Fibroblast of lung (primary cell): Measurements from ENCODE around the gene HECTD4.

Experiments used
- CTCF ChIP-seq, 2 donors: IDR thresholded peaks in 1 of 2; conservative IDR thresholded peaks in 1 of 2; 1 replicate in 1 of 2; 2 replicates in 1 of 2; pipeline ENCODE4 v1.5.1; 2011 to 2012; ENCODE audit warnings: low read length in 2 of 2, control low read depth in 1 of 2, inconsistent platforms in 1 of 2, low read depth in 1 of 2, mild to moderate bottlenecking in 1 of 2
- EZH2 ChIP-seq: IDR thresholded peaks from 2 replicates; pipeline ENCODE4 v1.5.1; 2012; ENCODE audit warnings: low read length, control low read depth, mild to moderate bottlenecking; ENCODE audit errors: missing control alignments

GRCh38 chr12:112206944-112207343 is 175.3 kb downstream of the HECTD4 start:
- TF ChIP-seq CTCF (conservative IDR thresholded peaks at IDR 0.05 in 1 of 2, IDR thresholded peaks at IDR 0.05 in 1 of 2; ENCODE audit: low read depth in 1 of 2, low read length in 2 of 2) (no peak), EZH2 (no peak)
